ENCODE results near the gene EGR4.

EGR4 gene

DNA sequence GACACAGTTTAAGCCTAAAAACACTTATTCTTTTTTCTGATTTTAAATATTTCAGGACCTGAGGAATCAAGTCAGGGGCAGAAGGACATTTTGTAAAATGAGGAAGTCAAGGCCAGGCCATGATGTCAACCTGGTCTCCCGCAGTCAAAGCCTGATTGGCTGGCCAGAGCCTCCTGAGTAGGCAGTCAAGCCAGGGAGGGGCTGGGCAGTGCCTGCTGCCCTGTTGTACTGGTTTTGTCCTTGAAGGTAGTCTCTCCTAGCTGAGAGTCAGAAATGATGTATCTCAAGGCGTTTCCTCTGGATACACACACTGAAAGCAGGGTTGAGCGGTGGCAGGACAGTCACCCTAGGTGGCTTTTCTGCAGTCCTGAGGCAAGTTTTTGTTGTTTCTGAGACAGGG lies 39.4 kb downstream of the EGR4 start:
- no peak overlapping the region for H3K27ac ChIP-seq
- H3K36me3 ChIP-seq (replicated peaks): peaks cover 43% of the 10 kb centered on the region
- in situ Hi-C loops (cut with HindIII; ENCODE audit: low pct_ligation_motif_present, low sequenced_read_pairs): no loop called here

DNA sequence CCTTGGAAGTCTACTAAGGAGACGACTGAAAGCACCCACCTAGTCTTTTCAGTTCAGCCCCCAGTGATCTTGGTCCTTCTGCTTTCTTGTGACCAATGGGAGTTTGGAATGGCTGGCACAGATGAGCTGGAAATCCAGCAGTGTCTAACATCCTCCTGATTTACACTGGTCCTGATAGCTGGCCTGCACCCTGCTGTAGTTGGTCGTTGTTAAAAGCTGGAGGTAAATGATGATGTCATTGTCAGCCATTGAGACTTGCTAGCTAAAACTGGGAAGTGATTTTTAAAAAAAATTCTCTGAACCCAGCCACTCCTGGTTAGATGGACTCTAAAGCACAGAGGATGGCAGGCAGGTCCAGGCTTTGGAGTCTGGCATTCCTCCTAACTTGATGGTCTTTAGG lies 39.9 kb downstream of the EGR4 start:
- Histone ChIP-seq H3K27me3 (replicated peaks) (no peaks in the 10 kb centered on the region), H3K36me3 (replicated peaks) (peaks cover 48% of the 10 kb centered on the region)
- in situ Hi-C loops (cut with HindIII; ENCODE audit: low pct_ligation_motif_present, low sequenced_read_pairs): no loop called here

More for the DNA sequence above, 39.4 kb downstream of the EGR4 start:
- DNase-seq: no peak
- H3K4me3 ChIP-seq (ENCODE audit: low read depth, low read length): no peak overlapping the region
- no peaks in the 10 kb centered on the region for H3K27me3 ChIP-seq (replicated peaks)
- TF ChIP-seq, protein P1, sequence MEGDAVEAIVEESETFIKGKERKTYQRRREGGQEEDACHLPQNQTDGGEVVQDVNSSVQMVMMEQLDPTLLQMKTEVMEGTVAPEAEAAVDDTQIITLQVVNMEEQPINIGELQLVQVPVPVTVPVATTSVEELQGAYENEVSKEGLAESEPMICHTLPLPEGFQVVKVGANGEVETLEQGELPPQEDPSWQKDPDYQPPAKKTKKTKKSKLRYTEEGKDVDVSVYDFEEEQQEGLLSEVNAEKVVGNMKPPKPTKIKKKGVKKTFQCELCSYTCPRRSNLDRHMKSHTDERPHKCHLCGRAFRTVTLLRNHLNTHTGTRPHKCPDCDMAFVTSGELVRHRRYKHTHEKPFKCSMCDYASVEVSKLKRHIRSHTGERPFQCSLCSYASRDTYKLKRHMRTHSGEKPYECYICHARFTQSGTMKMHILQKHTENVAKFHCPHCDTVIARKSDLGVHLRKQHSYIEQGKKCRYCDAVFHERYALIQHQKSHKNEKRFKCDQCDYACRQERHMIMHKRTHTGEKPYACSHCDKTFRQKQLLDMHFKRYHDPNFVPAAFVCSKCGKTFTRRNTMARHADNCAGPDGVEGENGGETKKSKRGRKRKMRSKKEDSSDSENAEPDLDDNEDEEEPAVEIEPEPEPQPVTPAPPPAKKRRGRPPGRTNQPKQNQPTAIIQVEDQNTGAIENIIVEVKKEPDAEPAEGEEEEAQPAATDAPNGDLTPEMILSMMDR (IDR thresholded peaks at IDR 0.05; ENCODE audit: low read depth, low read length, missing control alignments): no peak

DNA sequence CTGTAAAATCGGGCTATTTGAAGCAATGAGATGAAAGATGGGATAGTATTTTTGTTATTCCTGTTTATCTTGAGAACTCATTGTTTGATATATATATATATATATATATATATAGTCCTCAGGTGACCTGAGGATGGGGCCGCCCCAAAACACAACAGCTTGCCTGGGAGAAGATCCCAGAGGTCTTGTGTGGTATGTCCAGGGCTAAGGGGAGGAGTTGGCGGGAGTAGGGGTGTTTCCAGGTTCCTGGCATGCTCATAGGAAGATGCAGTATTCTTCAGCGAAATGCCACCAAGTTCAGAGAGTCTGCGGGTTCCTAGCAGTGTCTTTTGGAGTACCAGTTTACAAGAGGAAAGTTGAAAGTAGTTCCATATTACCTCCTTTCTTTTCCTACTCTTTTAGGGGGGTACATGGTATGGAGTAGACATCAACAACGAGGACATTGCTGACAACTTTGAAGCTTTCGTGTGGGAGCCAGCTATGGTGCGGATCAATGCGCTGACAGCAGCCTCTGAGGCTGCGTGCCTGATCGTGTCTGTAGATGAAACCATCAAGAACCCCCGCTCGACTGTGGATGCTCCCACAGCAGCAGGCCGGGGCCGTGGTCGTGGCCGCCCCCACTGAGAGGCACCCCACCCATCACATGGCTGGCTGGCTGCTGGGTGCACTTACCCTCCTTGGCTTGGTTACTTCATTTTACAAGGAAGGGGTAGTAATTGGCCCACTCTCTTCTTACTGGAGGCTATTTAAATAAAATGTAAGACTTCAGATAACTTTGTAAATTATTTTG lies 40.9 kb downstream of the EGR4 start:
- TF ChIP-seq, protein P1 (IDR thresholded peaks at IDR 0.05; ENCODE audit: low read depth, low read length, missing control alignments): no peak
- Histone ChIP-seq H3K4me3 (ENCODE audit: low read depth, low read length) (no peak overlapping the region), H3K27ac (no peak overlapping the region), H3K36me3 (replicated peaks) (peaks cover 55% of the 10 kb centered on the region), H3K27me3 (replicated peaks) (no peaks in the 10 kb centered on the region)
- DNase-seq: no peak
- in situ Hi-C loops (cut with HindIII; ENCODE audit: low pct_ligation_motif_present, low sequenced_read_pairs): no loop called here

More for the DNA sequence above, 39.9 kb downstream of the EGR4 start:
- no peak for DNase-seq
- TF ChIP-seq, protein P1 (IDR thresholded peaks at IDR 0.05; ENCODE audit: low read depth, low read length, missing control alignments): no peak
- no peak overlapping the region for H3K4me3 ChIP-seq (ENCODE audit: low read depth, low read length)
- no peak overlapping the region for H3K27ac ChIP-seq

DNA sequence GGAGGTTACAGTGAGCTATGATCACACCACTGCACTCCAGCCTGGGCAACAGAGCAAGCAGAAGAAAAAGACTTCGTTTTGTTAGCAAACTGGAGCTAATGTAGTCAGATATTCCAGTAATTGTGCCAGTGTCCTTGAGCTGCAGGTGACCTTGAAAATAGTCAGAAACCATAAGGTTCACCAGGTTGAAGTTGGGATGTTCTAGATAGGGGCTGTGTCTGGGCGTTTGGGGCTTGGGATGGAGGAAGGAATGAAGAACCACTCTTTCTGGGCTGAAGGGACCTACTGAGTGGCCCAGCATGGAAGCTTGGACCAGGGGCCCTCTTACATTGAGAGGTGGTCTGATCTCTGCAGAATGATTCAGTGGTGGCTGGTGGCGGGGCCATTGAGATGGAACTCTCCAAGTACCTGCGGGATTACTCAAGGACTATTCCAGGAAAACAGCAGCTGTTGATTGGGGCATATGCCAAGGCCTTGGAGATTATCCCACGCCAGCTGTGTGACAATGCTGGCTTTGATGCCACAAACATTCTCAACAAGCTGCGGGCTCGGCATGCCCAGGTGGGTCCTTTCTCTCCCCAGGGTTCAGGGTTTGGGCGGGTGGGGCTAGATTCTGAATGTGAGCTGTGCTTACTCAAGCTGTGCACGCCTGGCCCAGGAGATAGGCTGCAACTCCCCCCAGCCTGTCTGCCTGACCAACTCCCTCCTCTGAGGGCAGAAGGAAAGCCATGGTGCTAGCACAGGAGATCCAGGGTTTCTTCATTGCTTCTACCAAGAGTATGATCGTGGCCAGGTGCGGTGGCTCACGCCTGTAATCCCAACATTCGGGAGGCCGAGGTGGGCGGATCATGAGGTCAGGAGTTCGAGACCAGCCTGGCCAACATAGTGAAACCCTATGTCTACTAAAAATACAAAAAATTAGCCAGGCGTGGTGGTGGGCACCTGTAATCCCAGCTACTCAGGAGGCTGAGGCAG lies 42.2 kb downstream of the EGR4 start:
- in situ Hi-C loops (cut with HindIII; ENCODE audit: low pct_ligation_motif_present, low sequenced_read_pairs): no loop called here
- Histone ChIP-seq H3K27me3 (replicated peaks) (no peaks in the 10 kb centered on the region), H3K27ac (no peak overlapping the region), H3K4me3 (ENCODE audit: low read depth, low read length) (no peak overlapping the region), H3K36me3 (replicated peaks) (peaks cover 65% of the 10 kb centered on the region)
- DNase-seq: no peak
- TF ChIP-seq, protein P1 (IDR thresholded peaks at IDR 0.05; ENCODE audit: low read depth, low read length, missing control alignments): no peak

DNA sequence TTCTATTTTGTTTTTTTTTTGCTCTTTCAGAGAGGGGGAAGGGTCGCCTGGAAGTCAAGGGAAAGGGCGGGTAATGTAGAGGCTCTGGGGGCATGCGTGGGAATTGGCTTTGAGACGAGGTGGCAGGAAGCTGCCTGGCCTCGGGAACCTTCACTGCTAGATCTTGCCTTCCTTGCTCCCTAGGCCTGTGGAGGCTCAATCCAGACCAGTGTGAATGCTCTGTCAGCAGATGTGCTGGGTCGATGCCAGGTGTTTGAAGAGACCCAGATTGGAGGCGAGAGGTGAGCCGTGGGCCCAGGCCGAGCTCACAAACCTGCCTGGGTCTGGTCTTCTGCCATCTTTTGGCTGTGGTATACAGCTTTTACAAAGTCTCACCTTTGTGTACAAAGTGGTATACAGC lies 43.7 kb downstream of the EGR4 start:
- Histone ChIP-seq H3K36me3 (replicated peaks) (peaks cover 79% of the 10 kb centered on the region), H3K27me3 (replicated peaks) (no peaks in the 10 kb centered on the region), H3K4me3 (ENCODE audit: low read depth, low read length) (no peak overlapping the region), H3K27ac (no peak overlapping the region)
- DNase-seq: no peak
- TF ChIP-seq, protein P1 (IDR thresholded peaks at IDR 0.05; ENCODE audit: low read depth, low read length, missing control alignments): no peak
- in situ Hi-C loops (cut with HindIII; ENCODE audit: low pct_ligation_motif_present, low sequenced_read_pairs): no loop called here
